A673 (cell line): ENCODE results near the gene JMJD1C. TPM values are rescaled to one million over a fixed set of nuclear protein-coding genes. Genes with fewer than 3 reads are reported as not detected.

Source experiments
- BruUV-seq: library from RNA; stranded (reverse); fragments of 400-500 nt; replicated peaks from 2 replicates; lab custom pipeline; 2021; lab: Mats Ljungman, UMichigan
- CTCF ChIA-PET: fragments of 300-600 bp; sonication (Branson Sonifier 250); formaldehyde crosslinking; loops from one replicate; lab custom pipeline; 2022; ENCODE audit warnings: antibody characterized with exemption; lab: Charles Lee
- POLR2A ChIA-PET: fragments of 300-600 bp; sonication (Branson Sonifier 250); formaldehyde crosslinking; loops from one replicate; lab custom pipeline; 2022; ENCODE audit warnings: antibody characterized with exemption; ENCODE audit not compliant: low non-redundant PET; lab: Charles Lee
- DNase-seq: peaks from one replicate; pipeline ENCODE4 v3.0.0-alpha.2; 2015; ENCODE audit warnings: low spot score
- H3K27ac ChIP-seq: fragments of 200-600 bp; sonication (generic); 2 replicates; pipeline ENCODE4 v1.5.1; 2016; ENCODE audit warnings: mixed run types, low read depth, mild to moderate bottlenecking, mixed read lengths, antibody characterized with exemption, low read length; ENCODE audit not compliant: poor library complexity, severe bottlenecking
- H3K27me3 ChIP-seq: fragments of 200-600 bp; sonication (generic); replicated peaks from 2 replicates; pipeline ENCODE4 v1.6.1; 2017; ENCODE audit warnings: mixed run types, low read depth, mild to moderate bottlenecking, mixed read lengths, antibody characterized with exemption, low read length; ENCODE audit not compliant: insufficient read depth, poor library complexity
- H3K36me3 ChIP-seq: fragments of 200-600 bp; sonication (generic); 2 replicates; pipeline ENCODE4 v1.6.1; 2016; ENCODE audit warnings: mixed run types, mild to moderate bottlenecking, mixed read lengths, antibody characterized with exemption, low read length; ENCODE audit not compliant: insufficient read depth, poor library complexity, severe bottlenecking
- H3K4me1 ChIP-seq: fragments of 200-600 bp; sonication (generic); 2 replicates; pipeline ENCODE4 v1.6.1; 2017; ENCODE audit warnings: mixed run types, mild to moderate bottlenecking, mixed read lengths, antibody characterized with exemption, low read length; ENCODE audit not compliant: insufficient read depth, poor library complexity, severe bottlenecking
- H3K4me3 ChIP-seq: fragments of 200-600 bp; sonication (generic); 2 replicates; pipeline ENCODE4 v1.5.1; 2016; ENCODE audit warnings: low read depth, mixed run types, mild to moderate bottlenecking, mixed read lengths, low read length; ENCODE audit not compliant: poor library complexity, severe bottlenecking
- H3K9me3 ChIP-seq: fragments of 200-600 bp; sonication (generic); 2 replicates; pipeline ENCODE4 v1.6.1; 2016; ENCODE audit warnings: mixed run types, low read depth, mild to moderate bottlenecking, mixed read lengths, antibody characterized with exemption, low read length; ENCODE audit not compliant: poor library complexity, severe bottlenecking
- CTCF ChIP-seq: fragments of 300-800, 200-600 bp; sonication (generic); conservative IDR thresholded peaks from 2 replicates; pipeline ENCODE4 v1.5.1; 2017; ENCODE audit warnings: low read depth, mild to moderate bottlenecking, antibody characterized with exemption, low read length, moderate library complexity, mixed read lengths
- EZH2 ChIP-seq: fragments of 200-600 bp; sonication (generic); IDR thresholded peaks from 2 replicates; pipeline ENCODE4 v1.6.1; 2017; ENCODE audit warnings: borderline replicate concordance, low read depth, mild to moderate bottlenecking, mixed read lengths, antibody characterized with exemption, low read length; ENCODE audit not compliant: poor library complexity, severe bottlenecking
- intact Hi-C: fragments of 100-400 bp; cut with micrococcal nuclease; formaldehyde crosslinking; loops from one replicate; pipeline ENCODE4 v1.10.0; 2022; ENCODE audit not compliant: unreplicated experiment
- total RNA-seq: library from RNA; stranded (reverse); gene quantifications from 2 replicates; pipeline ENCODE4 v1.2.3, GENCODE V29; 2021

The JMJD1C gene
- total RNA-seq, 1 experiment from 2014 or later: 71.4 TPM

GRCh38 chr10:63210611-63211196 lies 255.1 kb downstream of the JMJD1C start:
- peaks cover 16% of the 10 kb centered on the region for H3K36me3 ChIP-seq
- H3K4me1 ChIP-seq: peaks cover 68% of the 10 kb centered on the region
- H3K9me3 ChIP-seq: no peaks in the 10 kb centered on the region
- H3K4me3 ChIP-seq: no peak overlapping the region
- no TSS peak for BruUV-seq
- ChIA-PET CTCF (no interaction called here), POLR2A (no interaction called here)
- intact Hi-C loops: no loop called here
- TF ChIP-seq EZH2: no peak
- TF ChIP-seq CTCF: no peak
- DNase-seq: no peak
- no peaks in the 10 kb centered on the region for H3K27me3 ChIP-seq
- H3K27ac ChIP-seq: no peak overlapping the region

DNA sequence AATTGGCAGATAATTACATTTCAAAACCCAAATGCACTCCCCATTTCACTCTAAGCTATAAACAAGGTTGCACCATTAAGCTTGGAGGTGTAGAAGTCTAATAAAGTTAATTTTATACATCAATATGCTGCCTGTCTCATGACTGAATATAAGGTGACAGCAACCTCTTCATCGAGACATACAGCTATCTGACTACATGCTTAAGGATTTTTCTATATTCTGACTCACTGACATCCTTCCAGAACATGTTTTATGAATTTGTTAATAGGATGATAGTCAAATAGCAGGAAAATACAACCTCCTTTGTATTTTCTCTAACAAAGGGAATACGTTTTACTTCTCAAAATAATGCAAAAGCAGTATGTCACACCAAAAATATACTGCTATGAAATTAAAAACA lies 256.1 kb downstream of the JMJD1C start:
- POLR2A ChIA-PET: interaction anchor here (0.7 kb wide), 1 partner anchor 446 kb away, joined by 3 read pairs; no protein-coding TSS in a partner anchor
- intact Hi-C loops: loop anchor here (10.0 kb wide), 1 partner anchor 255 kb away; the partner anchor contains the start of gene JMJD1C
- TF ChIP-seq CTCF (no peak), EZH2 (no peak)

DNA sequence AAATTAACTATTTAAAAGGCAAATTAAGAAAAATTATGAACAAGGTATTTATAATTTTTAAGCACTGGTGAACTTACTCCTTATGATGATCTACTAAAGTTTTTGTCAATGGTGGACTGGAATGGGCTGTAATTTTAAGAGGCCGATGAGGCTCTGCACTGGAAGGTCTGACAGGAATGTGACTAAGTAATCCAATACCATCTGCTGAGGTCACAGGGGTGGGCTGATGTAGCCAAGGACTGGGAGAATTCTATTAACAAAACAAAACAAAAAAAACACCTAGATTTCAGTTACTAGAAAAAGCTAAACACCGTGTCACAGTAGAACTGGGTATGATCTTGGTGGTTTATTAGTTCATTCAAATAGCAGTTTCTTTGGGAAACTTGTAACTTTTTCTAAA lies 256.8 kb downstream of the JMJD1C start:
- intact Hi-C loops: loop anchor here (10.0 kb wide), 1 partner anchor 256 kb away; the partner anchor contains the start of gene JMJD1C
- POLR2A ChIA-PET: no interaction called here
- BruUV-seq: no TSS peak
- peaks cover 70% of the 10 kb centered on the region for H3K4me1 ChIP-seq
- no peak for DNase-seq
- CTCF ChIA-PET: no interaction called here
- TF ChIP-seq EZH2 (no peak), CTCF (no peak)
- H3K27me3 ChIP-seq: no peaks in the 10 kb centered on the region
- no peak overlapping the region for H3K4me3 ChIP-seq
- H3K36me3 ChIP-seq: peaks cover 16% of the 10 kb centered on the region
- H3K27ac ChIP-seq: no peak overlapping the region
- no peaks in the 10 kb centered on the region for H3K9me3 ChIP-seq

More for the DNA sequence above, 256.1 kb downstream of the JMJD1C start:
- H3K36me3 ChIP-seq: peaks cover 16% of the 10 kb centered on the region
- no peaks in the 10 kb centered on the region for H3K27me3 ChIP-seq
- H3K9me3 ChIP-seq: no peaks in the 10 kb centered on the region
- CTCF ChIA-PET: interaction anchor here (0.6 kb wide), 1 partner anchor 180 kb away, joined by 4 read pairs; no protein-coding TSS in a partner anchor
- H3K27ac ChIP-seq: peak overlapping the region; percentile 9
- DNase-seq: no peak
- H3K4me1 ChIP-seq: peaks cover 70% of the 10 kb centered on the region
- BruUV-seq: no TSS peak
- H3K4me3 ChIP-seq: no peak overlapping the region
